Heart left ventricle (tissue), 13 donors: ENCODE measurements around the gene DOCK4.

ENCODE experiments used
- CTCF ChIP-seq, 12 donors: fragments of 200-600 bp; sonication (generic) in 4 of 12; IDR thresholded peaks; one replicate each; pipeline versions ENCODE4 v1.5.0 to v1.8.0; 2018 to 2022; ENCODE audit warnings: antibody characterized with exemption in 12 of 12, mild to moderate bottlenecking in 5 of 12
- POLR2A ChIP-seq, 2 donors: fragments of 450-650 bp; IDR thresholded peaks; one replicate each; pipeline ENCODE4 v1.6.1; 2017; ENCODE audit warnings: antibody characterized with exemption in 2 of 2, mild to moderate bottlenecking in 2 of 2, moderate library complexity in 2 of 2
- donor health status: ischemic (EF 13 %, LVEDD 7.1; RV severe dilation, severe dysfunction).
- donor health status: DM: no; HTN: yes; CAD: no.
- donor health status: DM: no; HTN: no; CAD: no.
- donor health status: ischemic (EF 25% LVEDD 6.9; RV normal size, moderate dysfunction).
- donor health status: ischemic (EF 25% LVEDD 5.7; RV mildly dilated, moderate dysfunction).
- donor health status: ischemic (EF 35%, LVEDD 5.7; RV mildly dilated, moderate dysfunction).
- donor health status: nonischemic (EF 11% LVEDD 7.7; RV severe dilation, severe dysfunction).
- donor health status: DM: yes; HTN: yes; CAD: no.
- donor health status: PGD.
- donor health status: ischemic (EF 29% LVEDD 5.4; RV normal size, mild dysfunction).
- donor health status: nonischemic (EF 23%, LVEDD 6.1; RV moderate dilation, normal function).

GRCh38 chr7:112226701-112227276 lies 20.6 kb upstream of the DOCK4 start:
- TF ChIP-seq CTCF (IDR thresholded peaks at IDR 0.05) (no peak), POLR2A (IDR thresholded peaks at IDR 0.05) (no peak)
